Measurements from ENCODE around the gene FAM229A.

- no peak for TF ChIP-seq POLR2A (IDR thresholded peaks at IDR 0.05; ENCODE audit: low read length)
- TF ChIP-seq GATA1 (IDR thresholded peaks at IDR 0.05; ENCODE audit: low read depth, low read length), result no peak
These were observed 43.6 kb upstream of the FAM229A start for GRCh38 chr1:32405672-32406467.
